ENCODE measurements around the gene CIAPIN1.
"Not testable (repeated sequence)": the region's sequence is repeated elsewhere in the genome, so short reads cannot be mapped to it uniquely, and the experiment has no call there.

Gene CIAPIN1

DNA sequence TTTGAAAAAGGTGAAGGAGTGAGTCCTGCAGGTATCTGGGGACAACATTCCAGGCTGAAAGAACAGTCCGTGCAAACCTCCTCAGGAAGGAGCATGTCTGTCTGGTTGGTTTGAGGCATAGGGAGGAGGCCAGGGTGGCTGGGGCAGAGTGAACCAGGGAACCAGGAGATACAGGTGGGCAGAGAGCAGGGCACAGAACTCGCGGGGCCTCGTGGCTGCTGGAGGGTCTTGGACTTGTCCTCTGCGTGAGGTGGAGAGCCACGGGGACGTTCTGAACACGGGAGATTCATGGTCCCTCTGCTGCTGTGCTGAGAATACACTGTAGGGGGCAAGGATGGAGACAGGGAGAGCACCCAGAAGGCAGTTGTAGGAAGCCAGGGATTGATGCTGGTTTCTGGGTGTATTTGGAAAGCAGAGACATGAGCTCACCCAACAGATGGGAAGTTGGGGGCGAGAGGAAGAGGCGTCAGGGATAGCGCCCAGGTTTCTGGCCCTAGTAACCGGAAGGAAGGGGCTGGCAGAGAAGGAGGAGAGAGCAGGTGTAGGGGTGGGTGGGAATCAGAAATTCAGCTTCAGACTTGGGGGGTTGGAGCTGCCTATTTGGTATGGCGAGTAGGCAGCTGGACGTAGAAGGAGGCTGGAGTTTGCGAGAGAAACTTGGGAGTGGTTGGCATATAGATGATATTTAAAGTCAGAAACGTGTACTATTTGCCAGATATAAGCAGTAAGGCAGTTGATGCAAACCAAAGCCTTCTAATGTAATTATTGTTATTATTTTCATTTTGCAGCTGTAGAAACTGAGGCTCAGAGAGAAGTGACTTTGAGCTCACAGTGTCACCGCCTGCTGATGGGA is 43.0 kb downstream of the CIAPIN1 start, which contains the start of gene CCL17:
Gene CCL17, plus strand, starts transcription at position 803 of the 853 bp plus-strand sequence. CDS start 9,166 bp downstream, outside the sequence.
- no peak for FAIRE-seq

DNA sequence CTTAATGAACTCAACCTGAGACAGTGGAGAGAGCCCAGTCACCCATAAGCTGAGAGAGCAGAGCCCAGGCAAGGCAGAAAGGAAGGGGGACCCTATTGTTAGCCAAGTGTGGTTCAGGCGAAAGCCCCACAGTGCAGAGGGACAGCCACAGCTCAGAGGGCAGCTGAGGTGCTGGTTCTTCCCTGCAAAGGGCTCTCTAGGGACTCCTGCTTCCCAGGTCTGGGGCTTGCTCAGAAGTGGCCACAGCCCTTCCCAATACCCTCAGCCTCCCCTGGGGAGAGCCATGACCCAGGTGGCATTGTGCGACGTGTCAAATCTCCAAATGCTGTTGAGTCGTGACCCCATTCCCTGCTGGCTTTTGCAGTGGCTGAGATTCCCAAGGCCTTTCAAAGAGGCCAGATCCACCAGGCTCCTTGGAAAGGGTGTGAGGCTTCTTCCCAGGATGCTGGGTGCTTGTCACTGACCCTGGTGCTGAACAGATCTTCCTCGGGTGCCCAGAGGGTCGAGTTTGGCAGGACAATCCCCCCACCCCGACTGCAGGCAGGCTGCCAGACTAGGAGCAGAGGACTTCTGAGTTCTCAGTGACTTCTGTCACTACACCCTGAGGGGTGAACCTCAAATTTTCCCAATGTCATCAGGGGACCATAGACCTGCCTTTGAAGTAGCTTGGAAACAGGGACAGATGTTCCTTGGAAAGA is 45.1 kb downstream of the CIAPIN1 start:
- no peak for FAIRE-seq

DNA sequence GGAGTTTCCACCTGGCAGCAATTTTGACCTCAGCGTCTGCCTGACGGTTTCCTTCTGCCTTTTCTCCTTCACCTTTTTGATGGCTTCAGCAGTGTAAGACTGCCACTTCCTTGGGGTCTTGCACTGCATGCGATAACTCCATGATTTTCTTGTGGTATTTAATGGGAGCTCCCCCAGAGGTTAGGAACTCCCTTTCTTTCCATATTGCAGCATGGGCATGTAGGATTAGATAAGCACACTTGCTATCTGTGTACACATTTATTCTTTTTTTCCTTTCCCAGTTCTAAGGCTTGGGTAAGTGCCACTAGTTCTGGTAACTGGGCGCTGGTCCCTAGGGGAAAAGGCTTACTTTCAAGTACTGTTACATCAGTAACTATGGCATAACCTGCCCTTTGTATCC is 49.7 kb downstream of the CIAPIN1 start:
- not testable (repeated sequence) for FAIRE-seq

DNA sequence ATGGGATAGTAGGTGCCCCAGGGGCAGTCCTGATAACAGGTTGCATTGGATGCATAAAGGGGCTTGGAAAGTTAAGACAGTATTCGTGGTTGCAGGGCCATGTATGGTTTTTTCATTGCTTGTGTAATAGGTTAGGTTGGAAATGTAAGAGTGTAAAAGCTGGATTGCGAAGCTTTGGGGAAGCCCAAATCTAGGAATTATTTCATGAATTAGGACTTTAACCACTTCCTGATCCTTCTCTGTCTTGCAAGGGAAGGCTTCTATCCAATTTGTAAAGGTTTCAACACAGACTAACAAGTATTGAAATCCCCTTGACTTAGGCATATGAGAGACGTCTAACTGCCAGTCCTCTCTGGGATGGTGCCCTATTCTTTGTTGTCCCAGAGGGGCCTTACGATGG is 50.4 kb downstream of the CIAPIN1 start:
- no peak for FAIRE-seq

DNA sequence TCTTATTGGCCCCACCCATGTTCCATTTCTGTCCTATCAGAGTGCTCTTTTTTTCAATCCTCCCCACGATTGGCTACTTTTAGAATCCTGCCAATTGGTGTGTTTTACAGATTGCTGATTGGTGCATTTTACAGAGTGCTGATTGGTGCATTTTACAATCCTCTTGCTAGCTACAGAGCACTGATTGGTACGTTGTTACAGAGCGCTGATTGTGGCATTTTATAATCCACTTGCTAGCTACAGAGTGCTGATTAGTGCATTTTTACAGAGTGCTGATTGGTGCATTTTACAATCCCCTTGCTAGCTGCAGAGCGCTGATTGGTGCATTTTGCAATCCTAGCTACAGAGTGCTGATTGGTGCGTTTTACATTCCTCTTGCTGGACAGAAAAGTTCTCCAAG is 52.2 kb downstream of the CIAPIN1 start:
- no peak for FAIRE-seq

DNA sequence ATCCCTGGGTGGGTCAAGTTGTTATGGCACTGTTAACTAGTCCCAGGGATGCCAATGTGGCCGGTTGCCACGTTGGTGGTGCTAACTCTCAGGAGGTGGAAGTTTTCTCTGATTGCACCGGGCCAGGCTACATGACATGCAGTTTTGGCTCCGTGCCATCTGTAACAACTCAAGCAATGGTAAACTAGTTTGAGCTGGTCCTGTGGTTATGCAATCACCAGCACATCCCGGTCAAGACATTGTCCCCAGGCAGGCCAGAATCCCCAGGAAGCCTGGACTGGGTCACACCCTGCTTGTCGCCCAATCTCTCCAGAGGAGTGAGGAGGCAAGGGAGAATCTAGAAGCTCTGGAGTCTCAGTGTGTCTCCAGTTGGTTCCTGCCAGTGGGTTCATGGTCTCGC is 52.7 kb downstream of the CIAPIN1 start:
- no peak for FAIRE-seq

DNA sequence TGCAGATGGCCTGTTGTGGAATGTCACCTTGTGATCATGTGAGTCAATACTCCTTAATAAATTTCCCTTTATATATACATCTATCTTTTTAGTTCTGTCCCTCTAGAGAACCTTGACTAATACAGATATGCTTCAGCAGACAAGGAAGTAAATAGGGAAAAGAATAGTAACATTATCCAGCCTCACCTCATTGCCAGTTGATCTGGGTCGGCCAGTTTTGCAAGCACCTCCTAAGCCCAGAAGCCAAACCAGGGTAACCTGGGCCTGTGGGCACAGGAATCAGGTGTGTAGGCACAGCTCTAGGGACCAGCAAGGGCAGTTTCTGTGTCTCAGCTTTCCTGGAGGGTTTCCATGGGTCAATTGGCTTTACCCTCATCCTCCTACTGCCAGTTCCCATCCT is 54.5 kb downstream of the CIAPIN1 start:
- FAIRE-seq: no peak

DNA sequence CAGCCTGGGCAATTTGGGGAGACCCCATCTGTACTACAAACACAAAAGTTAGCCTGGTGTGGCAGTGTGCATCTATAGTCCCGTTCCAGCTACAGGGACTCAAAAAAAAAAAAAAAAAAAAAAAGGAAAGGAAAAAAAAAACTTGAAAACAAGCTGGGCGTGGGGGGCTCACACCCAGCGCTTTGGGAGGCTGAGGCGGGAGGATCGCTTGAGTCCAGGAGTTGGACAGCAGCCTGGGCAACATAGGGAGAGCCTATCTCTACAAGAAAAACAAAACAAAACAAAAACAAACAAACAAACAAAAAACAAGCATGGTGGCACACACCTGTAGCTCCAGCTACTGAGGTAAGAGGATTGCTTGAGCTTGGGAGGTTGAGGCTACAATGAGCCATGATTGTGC is 55.5 kb downstream of the CIAPIN1 start:
- FAIRE-seq: no peak

DNA sequence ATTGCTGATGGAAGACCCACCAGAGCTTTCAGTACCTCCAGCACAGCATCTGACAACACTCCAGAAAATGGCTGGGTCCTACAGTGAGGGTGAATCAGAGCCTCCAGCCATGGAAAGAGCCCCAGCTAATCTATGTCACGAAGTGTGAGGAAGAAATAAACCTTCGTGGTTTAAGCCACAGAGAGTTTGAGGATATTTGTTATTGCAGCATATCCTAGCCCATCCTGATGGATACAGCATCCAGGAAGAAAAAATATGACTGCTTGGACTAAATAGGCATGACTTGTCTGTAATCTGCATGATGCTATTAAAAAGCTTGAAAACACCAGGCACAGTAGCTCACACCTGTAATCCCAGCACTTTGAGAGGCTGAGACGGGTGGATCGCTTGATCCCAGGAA is 55.9 kb downstream of the CIAPIN1 start:
- no peak for FAIRE-seq

DNA sequence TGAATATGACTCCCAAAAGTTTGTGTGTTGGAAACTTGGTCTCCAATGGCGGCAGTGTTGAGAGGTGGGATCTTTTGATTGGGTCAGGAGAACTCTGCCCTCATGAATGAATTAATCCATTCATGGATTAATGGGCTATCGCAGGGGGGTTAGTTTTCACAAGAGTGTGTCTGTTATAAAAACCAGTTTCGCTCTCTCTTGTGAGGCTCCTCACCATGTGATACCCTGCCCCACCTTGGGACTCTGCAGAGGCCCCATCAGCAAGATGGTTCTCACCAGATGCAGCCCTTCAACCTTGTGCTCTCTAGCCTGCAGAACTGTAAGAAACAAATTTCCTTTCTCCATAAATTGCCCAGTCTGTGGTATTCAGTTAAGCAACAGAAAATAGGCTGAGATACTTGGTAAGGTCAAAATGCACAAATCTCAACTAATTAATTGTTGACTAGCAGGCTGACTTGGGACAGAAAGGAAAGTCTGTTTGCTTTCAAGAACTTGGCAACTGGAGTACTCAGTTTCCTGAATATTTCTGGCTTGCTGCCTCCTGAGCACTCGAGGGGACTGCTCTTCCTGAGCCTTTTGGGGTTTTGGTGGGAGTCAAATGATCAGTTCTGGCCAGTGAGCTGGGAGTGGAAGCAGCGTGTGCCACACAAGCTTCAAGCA is 56.4 kb downstream of the CIAPIN1 start:
- no peak for FAIRE-seq

DNA sequence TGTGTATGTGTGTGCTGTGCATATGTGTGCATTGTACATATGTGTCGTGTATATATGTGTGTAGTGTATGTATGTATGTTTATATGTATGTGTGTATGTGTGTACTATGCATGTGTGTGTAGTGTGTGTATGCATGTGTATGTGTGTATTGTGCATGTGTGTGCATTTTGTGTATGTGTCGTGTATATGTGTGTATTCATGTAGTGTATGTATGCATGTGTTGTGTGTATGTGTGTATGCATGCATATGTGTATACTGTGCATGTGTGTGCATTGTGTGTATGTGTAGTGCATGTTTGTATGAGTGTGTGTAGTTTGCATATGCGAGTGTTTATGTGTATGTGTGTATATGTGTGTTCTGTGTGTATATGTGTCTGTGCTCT is 58.1 kb downstream of the CIAPIN1 start:
- no peak for FAIRE-seq

DNA sequence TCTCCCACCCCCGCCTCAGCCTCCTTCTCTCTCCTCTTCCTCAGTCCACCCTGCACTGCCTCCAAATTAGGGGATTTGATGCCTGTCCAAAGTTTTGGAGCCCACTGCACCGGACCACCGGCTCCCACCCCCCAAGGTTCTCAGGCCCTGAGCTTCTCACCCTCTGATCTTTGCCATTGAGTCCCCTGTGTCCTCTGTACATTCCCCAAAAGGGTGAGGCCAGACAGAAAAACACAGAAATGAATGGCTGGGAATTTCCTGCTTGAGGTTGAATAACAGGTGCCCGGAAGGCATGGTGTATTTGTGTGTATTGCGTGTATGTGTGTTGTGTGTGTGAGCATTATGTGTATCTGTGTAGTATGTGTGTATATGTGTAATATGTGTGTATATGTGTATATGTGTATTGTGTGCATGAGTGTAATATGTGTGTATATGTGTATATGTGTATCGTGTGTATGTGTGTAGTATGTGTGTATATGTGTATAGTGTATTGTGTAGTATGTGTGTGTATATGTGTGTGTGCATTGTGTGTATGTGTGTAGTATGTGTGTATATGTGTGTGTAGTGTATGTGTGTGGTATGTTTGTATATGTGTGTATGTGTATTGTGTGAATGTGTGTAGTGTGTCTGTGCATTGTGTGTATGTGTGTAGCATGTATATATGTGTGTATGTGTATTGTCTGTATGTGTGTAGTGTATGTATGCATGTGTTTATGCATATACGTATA is 58.7 kb downstream of the CIAPIN1 start:
- no peak for FAIRE-seq

DNA sequence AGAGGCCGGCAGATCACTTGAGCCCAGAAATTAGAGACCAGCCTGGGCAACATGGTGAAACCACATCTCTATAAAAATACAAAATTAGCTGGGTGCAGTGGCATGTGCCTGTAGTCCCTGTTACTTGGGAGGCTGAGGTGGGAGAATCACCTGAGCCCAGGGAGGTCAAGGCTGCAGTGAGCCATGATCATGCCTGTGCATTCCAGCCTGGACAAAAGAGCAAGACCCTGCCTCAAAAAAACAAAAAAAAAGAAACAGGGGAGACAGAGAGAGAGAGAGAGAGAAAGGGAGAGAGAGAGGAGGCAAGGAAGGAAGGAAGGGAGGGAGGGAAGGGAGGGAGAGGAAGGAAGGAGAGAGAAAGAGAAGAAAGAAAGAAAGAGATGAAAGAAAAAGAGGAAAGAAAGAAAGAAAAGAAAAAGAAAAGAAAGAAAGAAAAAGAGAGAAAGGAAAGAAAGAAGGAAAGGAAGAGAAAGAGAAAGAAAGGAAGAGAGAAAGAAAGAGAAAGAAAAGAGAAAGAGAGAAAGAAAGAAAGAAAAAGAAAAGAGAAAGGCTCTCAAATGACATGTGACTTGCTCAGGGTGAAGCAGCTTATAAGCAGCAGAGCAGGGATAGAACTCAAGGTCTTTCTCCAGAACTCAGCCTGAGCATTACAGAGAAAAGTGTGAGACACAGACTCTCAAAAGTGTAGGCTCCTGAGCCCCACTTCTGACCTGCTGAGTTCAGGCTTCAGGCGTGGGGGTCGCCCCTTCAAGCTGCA is 59.4 kb downstream of the CIAPIN1 start:
- FAIRE-seq: no peak

DNA sequence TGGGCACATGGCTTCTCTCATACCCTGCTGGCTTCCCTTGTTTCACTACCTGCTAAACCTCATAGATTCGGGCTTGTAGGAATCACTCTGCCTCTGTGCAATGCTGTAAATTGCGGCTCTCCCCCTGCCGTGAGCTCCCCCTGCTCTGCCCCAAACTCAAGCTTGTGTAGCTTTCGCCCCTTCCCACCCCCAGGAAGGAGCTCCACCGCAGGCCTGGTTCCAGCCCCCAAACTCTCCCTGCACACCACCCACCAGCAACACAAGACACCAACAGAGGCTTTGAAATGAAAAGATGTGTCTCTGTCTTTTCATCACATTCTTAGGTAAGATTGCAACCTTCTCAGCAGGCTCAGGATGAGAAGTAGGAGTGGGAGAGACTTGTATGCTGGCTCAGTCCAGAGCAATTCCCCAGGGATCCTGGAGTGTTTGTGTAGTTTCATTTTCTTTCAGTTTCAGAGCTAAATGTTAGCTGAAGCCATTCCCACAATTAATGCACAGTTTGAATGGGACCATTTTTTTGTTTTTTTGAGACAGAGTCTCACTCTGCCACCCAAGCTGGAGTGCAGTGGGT is 60.7 kb downstream of the CIAPIN1 start:
- no peak for FAIRE-seq

DNA sequence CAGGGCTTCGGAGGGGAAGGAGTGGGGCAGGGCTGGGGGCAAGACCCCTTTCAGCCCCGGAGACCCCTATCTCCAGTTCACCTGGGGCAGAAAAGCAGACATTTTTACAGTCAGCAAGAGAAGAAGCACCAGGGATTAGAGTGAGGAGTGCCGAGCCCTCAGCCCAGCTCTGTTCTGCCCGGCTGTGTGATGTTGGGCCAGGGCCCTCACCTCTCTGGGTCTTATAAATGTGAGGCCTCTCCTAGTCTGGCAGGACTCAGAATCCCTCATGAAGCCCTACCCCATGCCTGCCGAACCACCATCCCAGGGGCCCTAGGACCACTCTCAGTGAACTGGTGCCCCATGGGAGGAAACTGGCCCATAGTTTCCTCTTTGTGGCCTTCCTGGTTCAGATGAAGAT is 62.1 kb downstream of the CIAPIN1 start:
- no peak for FAIRE-seq

DNA sequence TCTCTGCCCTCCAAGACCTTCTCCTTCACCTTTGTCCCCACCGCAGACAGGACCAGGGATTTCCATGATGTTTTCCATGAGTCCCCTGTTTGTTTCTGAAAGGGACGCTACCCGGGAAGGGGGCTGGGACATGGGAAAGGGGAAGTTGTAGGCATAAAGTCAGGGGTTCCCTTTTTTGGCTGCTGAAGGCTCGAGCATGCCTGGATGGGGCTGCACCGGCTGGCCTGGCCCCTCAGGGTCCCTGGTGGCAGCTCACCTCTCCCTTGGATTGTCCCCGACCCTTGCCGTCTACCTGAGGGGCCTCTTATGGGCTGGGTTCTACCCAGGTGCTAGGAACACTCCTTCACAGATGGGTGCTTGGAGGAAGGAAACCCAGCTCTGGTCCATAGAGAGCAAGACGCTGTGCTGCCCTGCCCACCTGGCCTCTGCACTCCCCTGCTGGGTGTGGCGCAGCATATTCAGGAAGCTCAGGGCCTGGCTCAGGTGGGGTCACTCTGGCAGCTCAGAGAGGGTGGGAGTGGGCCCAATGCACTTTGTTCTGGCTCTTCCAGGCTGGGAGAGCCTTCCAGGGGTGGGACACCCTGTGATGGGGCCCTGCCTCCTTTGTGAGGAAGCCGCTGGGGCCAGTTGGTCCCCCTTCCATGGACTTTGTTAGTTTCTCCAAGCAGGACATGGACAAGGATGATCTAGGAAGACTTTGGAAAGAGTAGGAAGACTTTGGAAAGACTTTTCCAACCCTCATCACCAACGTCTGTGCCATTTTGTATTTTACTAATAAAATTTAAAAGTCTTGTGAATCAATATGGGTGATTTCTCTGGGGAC is 62.7 kb downstream of the CIAPIN1 start:
- FAIRE-seq: no peak

DNA sequence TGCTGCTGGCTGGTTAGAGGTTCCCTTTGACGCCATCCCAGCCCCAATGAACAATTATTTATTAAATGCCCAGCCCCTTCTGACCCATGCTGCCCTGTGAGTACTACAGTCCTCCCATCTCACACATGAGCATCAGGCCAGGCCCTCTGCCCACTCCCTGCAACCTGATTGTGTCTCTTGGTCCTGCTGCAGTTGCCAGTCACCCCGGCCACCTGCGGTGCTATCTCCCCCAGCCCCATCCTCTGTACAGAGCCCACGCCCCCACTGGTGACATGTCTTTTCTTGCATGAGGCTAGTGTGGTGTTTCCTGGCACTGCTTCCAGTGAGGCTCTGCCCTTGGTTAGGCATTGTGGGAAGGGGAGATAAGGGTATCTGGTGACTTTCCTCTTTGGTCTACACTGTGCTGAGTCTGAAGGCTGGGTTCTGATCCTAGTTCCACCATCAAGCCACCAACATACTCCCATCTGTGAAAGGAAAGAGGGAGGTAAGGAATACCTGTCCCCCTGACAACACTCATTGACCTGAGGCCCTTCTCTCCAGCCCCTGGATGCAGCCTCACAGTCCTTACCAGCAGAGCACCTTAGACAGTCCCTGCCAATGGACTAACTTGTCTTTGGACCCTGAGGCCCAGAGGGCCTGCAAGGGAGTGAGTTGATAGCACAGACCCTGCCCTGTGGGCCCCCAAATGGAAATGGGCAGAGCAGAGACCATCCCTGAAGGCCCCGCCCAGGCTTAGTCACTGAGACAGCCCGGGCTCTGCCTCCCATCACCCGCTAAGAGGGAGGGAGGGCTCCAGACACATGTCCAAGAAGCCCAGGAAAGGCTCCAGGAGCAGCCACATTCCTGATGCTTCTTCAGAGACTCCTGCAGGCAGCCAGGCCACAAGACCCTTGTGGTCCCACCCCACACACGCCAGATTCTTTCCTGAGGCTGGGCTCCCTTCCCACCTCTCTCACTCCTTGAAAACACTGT is 63.6 kb downstream of the CIAPIN1 start:
- no peak for FAIRE-seq

DNA sequence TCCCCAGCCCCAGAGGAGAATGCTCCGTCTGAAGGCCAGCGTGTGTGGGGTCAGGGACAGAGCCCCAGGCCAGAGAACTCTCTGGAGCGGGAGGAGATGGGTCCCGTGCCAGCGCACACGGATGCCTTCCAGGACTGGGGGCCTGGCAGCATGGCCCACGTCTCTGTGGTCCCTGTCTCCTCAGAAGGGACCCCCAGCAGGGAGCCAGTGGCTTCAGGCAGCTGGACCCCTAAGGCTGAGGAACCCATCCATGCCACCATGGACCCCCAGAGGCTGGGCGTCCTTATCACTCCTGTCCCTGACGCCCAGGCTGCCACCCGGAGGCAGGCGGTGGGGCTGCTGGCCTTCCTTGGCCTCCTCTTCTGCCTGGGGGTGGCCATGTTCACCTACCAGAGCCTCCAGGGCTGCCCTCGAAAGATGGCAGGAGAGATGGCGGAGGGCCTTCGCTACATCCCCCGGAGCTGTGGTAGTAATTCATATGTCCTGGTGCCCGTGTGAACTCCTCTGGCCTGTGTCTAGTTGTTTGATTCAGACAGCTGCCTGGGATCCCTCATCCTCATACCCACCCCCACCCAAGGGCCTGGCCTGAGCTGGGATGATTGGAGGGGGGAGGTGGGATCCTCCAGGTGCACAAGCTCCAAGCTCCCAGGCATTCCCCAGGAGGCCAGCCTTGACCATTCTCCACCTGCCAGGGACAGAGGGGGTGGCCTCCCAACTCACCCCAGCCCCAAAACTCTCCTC is 64.5 kb downstream of the CIAPIN1 start:
- no peak for FAIRE-seq
